B cell (primary cell): Measurements from ENCODE around the gene EVC. TPM values are rescaled to one million over a fixed set of nuclear protein-coding genes. Genes with fewer than 3 reads are reported as not detected.

Experiments used
- ATAC-seq: fragments of 200-7000 bp; cut with Tn5 transposase; one replicate; pipeline ENCODE4 v1.10.0; 2021; ENCODE audit warnings: low read depth, mild to moderate bottlenecking, moderate number of reproducible peaks, moderate library complexity
- CTCF ChIA-PET: fragments of 350-600 bp; sonication (Branson Sonifier 250); formaldehyde crosslinking; loops from one replicate; lab custom pipeline; 2021; ENCODE audit warnings: antibody characterized with exemption, inconsistent platforms; lab: Charles Lee
- POLR2A ChIA-PET: fragments of 350-600 bp; sonication (Branson Sonifier 250); formaldehyde crosslinking; loops from one replicate; lab custom pipeline; 2021; ENCODE audit warnings: antibody characterized with exemption; lab: Charles Lee
- DNase-seq: peaks from one replicate; pipeline ENCODE4 v3.0.0; 2013
- H2AFZ ChIP-seq: 2 replicates; pipeline ENCODE4 v1.6.1; 2012; ENCODE audit warnings: mild to moderate bottlenecking, low read depth, low read length; ENCODE audit not compliant: insufficient read depth, poor library complexity, severe bottlenecking
- H3K27ac ChIP-seq, 2 donors: 1 replicate in 1 of 2; 2 replicates in 1 of 2; pipeline ENCODE4 v1.5.1; 2012 to 2013; ENCODE audit warnings: low read length in 2 of 2, mild to moderate bottlenecking in 2 of 2, moderate library complexity in 1 of 2
- H3K27me3 ChIP-seq, 4 experiments: fragments of 200-600 bp in 1 of 4; sonication (generic) in 1 of 4; replicated peaks in 1 of 4; 1 replicate in 2 of 4; 2 replicates in 2 of 4; pipeline versions ENCODE4 v1.6.1 to v1.7.0; 2013 to 2016; ENCODE audit warnings: low read length in 3 of 4, mild to moderate bottlenecking in 2 of 4, mixed read lengths in 1 of 4, moderate library complexity in 1 of 4; ENCODE audit not compliant: insufficient read depth in 4 of 4, control insufficient read depth in 3 of 4; ENCODE audit errors: control extremely low read depth in 1 of 4
- H3K36me3 ChIP-seq, 2 experiments: replicated peaks in 1 of 2; 1 replicate in 1 of 2; 2 replicates in 1 of 2; pipeline versions ENCODE4 v1.6.1 to v1.7.1; 2013; ENCODE audit warnings: low read length in 1 of 2; ENCODE audit not compliant: insufficient read depth in 2 of 2, control insufficient read depth in 1 of 2; ENCODE audit errors: control extremely low read depth in 1 of 2, extremely low read depth in 1 of 2
- H3K4me1 ChIP-seq, 2 donors: fragments of 200-600 bp in 1 of 2; sonication (generic) in 1 of 2; 1 replicate in 1 of 2; 2 replicates in 1 of 2; pipeline versions ENCODE4 v1.5.1 to v1.6.1; 2013 to 2017; ENCODE audit warnings: low read length in 2 of 2; ENCODE audit not compliant: control insufficient read depth in 2 of 2, insufficient read depth in 2 of 2
- H3K4me2 ChIP-seq: replicated peaks from 2 replicates; pipeline ENCODE3; 2012; ENCODE audit warnings: mild to moderate bottlenecking, low read depth, low read length; ENCODE audit not compliant: poor library complexity, severe bottlenecking
- H3K4me3 ChIP-seq, 5 experiments: fragments of 200-600 bp in 1 of 5; sonication (generic) in 1 of 5; 1 replicate in 3 of 5; 2 replicates in 2 of 5; pipeline versions ENCODE4 v1.5.1 to v1.7.0; 2011 to 2016; ENCODE audit warnings: low read length in 4 of 5, mild to moderate bottlenecking in 4 of 5, low read depth in 2 of 5, control low read depth in 1 of 5, moderate library complexity in 1 of 5; ENCODE audit not compliant: insufficient read depth in 1 of 5; ENCODE audit errors: control extremely low read depth in 1 of 5, extremely low read depth in 1 of 5
- H3K79me2 ChIP-seq: fragments of 200-600 bp; sonication (generic); one replicate; pipeline ENCODE4 v1.6.0; 2016; ENCODE audit warnings: low read length; ENCODE audit not compliant: control insufficient read depth, insufficient read depth
- H3K9ac ChIP-seq: fragments of 200-600 bp; sonication (generic); 2 replicates; pipeline ENCODE4 v1.6.1; 2017; ENCODE audit warnings: mild to moderate bottlenecking, low read length, moderate library complexity
- H3K9me3 ChIP-seq, 3 donors: one replicate each; pipeline versions ENCODE4 v1.6.1 to v1.7.1; 2013; ENCODE audit warnings: low read length in 2 of 3; ENCODE audit not compliant: control insufficient read depth in 2 of 3, insufficient read depth in 1 of 3; ENCODE audit errors: control extremely low read depth in 1 of 3
- H4K20me1 ChIP-seq: 2 replicates; pipeline ENCODE4 v1.6.0; 2012; ENCODE audit warnings: mild to moderate bottlenecking, low read length; ENCODE audit not compliant: insufficient read depth, control insufficient read depth, poor library complexity, severe bottlenecking
- H3K27ac Mint-ChIP-seq: one replicate; pipeline ENCODE4 v1.8.0; 2021; ENCODE audit warnings: mixed read lengths
- H3K27me3 Mint-ChIP-seq: one replicate; pipeline ENCODE4 v1.8.0; 2021; ENCODE audit warnings: mixed read lengths
- H3K4me1 Mint-ChIP-seq: one replicate; pipeline ENCODE4 v1.8.0; 2021; ENCODE audit warnings: mixed read lengths
- H3K4me3 Mint-ChIP-seq: one replicate; pipeline ENCODE4 v1.8.0; 2021; ENCODE audit warnings: mixed read lengths
- H3K9me3 Mint-ChIP-seq: one replicate; pipeline ENCODE4 v1.8.0; 2022; ENCODE audit warnings: mixed read lengths; ENCODE audit not compliant: insufficient read depth
- EZH2 ChIP-seq: IDR thresholded peaks from 2 replicates; pipeline ENCODE4 v1.6.1; 2012; ENCODE audit warnings: borderline replicate concordance, low read depth, mild to moderate bottlenecking, moderate library complexity, low read length; ENCODE audit not compliant: insufficient read depth, poor library complexity, severe bottlenecking
- WGBS: methylation state at CpG from one replicate; pipeline ENCODE4 v1.1.5; 2013; ENCODE audit warnings: missing lambda C conversion rate; ENCODE audit not compliant: insufficient coverage; 5-methylcytosine and 5-hydroxymethylcytosine counted together
- intact Hi-C: fragments of 100-400 bp; cut with micrococcal nuclease; formaldehyde crosslinking; loops from one replicate; pipeline ENCODE4 v1.10.0; 2022
- polyA plus RNA-seq: library from polyadenylated mRNA; depleted of rRNA; stranded (reverse); fragments of >200 nt; gene quantifications from 2 replicates; pipeline ENCODE4 v1.2.3, GENCODE V29; 2012
- total RNA-seq, 2 donors: library from RNA; stranded (reverse); fragments of 120-200 nt in 1 of 2; gene quantifications; 1 replicate in 1 of 2; 2 replicates in 1 of 2; pipeline versions ENCODE4 v1.2.3 to v1.2.4, GENCODE V29; 2013 to 2022
- TF ChIP-seq, protein P1 (sequence below): fragments of 200-600 bp; IDR thresholded peaks from one replicate; pipeline ENCODE4 v1.8.0; 2022; ENCODE audit warnings: antibody characterized with exemption, mild to moderate bottlenecking

Gene EVC
- total and polyA plus RNA-seq, 2 donors (not counting 1 experiment from before 2014, with no cell fraction given) = 1.5 TPM; not detected in 1

DNA sequence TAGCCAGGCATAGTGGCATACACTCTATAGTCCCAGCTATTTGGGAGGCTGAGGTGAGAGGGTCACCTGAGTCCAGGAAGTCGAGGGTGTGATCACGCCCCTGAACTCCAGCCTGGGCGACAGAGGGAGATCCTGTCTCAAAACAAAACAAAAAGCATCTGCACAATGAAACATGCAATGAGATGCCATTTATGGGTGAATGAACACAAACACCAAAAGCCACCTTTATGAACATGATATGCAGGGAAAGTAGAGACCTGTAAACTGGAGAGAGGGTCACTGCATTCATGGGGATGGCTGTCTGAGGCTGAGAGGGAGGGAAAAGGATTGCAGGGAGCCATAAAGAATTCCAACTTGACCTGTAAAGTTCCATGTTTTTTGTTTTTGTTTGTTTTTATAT is 70.7 kb downstream of the EVC start:
- H3K4me3 Mint-ChIP-seq = no peak overlapping the region
- no peaks in the 10 kb centered on the region for H3K27me3 Mint-ChIP-seq
- H3K9me3 ChIP-seq = peaks cover 0 to 6% (median 0%) of the 10 kb centered on the region in 3 donors
- intact Hi-C loops = no loop called here
- no CpG with 5 or more reads among the region's 3 CpGs for WGBS
- no peak overlapping the region for H3K27ac ChIP-seq
- no peaks in the 10 kb centered on the region for H4K20me1 ChIP-seq
- no peak for DNase-seq
- TF ChIP-seq EZH2 = no peak
- TF ChIP-seq, protein P1, sequence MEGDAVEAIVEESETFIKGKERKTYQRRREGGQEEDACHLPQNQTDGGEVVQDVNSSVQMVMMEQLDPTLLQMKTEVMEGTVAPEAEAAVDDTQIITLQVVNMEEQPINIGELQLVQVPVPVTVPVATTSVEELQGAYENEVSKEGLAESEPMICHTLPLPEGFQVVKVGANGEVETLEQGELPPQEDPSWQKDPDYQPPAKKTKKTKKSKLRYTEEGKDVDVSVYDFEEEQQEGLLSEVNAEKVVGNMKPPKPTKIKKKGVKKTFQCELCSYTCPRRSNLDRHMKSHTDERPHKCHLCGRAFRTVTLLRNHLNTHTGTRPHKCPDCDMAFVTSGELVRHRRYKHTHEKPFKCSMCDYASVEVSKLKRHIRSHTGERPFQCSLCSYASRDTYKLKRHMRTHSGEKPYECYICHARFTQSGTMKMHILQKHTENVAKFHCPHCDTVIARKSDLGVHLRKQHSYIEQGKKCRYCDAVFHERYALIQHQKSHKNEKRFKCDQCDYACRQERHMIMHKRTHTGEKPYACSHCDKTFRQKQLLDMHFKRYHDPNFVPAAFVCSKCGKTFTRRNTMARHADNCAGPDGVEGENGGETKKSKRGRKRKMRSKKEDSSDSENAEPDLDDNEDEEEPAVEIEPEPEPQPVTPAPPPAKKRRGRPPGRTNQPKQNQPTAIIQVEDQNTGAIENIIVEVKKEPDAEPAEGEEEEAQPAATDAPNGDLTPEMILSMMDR = no peak
- no peak overlapping the region for H3K4me2 ChIP-seq
- no peaks in the 10 kb centered on the region for H3K79me2 ChIP-seq
- H3K4me1 ChIP-seq = no peaks in the 10 kb centered on the region
- H3K4me1 Mint-ChIP-seq = no peaks in the 10 kb centered on the region
- no peaks in the 10 kb centered on the region for H3K27me3 ChIP-seq
- peaks cover 2% of the 10 kb centered on the region for H3K9me3 Mint-ChIP-seq
- ChIA-PET POLR2A (no interaction called here), CTCF (interaction anchor here (0.6 kb wide), 1 partner anchor 36 kb away, joined by 3 read pairs; no protein-coding TSS in a partner anchor)
- H3K4me3 ChIP-seq = no peak overlapping the region
- H3K27ac Mint-ChIP-seq = no peak overlapping the region
- no peak overlapping the region for H2AFZ ChIP-seq
- no peak overlapping the region for H3K9ac ChIP-seq
- no peak for ATAC-seq
- no peaks in the 10 kb centered on the region for H3K36me3 ChIP-seq

DNA sequence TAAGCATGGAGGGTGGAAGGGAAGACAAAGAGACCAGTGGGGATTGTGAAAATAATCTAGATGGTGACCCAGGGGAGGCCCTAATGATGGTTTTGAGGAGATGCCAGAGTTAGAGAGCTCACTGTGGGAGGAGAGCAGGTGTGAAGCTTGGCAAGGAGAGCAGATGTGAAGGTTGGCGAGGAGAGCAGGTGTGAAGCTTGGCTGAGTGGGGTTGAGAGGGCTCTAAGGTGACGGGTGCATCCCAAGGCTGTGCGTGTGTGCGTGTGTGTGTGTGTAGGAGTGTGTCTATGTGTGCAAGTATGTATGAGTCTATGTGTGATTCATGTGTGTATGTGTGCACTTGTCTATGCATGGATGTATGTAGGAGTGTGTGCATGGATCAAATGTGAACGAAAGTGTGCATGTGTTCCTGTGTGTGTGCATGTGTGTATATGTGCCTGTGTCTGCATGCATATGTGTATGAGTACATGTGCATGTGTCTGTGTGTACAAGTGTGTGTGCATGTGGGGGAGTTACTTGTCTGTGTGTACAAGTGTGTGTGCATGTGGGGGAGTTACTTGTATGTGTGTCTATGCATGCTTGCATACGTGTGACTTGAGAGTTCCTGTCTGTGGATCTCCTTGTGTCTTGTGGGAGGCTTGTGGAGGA is 72.0 kb downstream of the EVC start:
- WGBS = 90% methylated on average over 6 of the region's 6 CpGs
- Histone ChIP-seq H2AFZ (no peak overlapping the region), H4K20me1 (no peaks in the 10 kb centered on the region), H3K9ac (no peak overlapping the region), H3K36me3 (no peaks in the 10 kb centered on the region), H3K27ac (no peak overlapping the region), H3K4me1 (no peaks in the 10 kb centered on the region), H3K4me3 (no peak overlapping the region), H3K27me3 (no peaks in the 10 kb centered on the region), H3K79me2 (no peaks in the 10 kb centered on the region), H3K9me3 (peaks cover 0 to 12% (median 1%) of the 10 kb centered on the region in 3 donors), H3K4me2 (no peak overlapping the region)
- no peak overlapping the region for H3K4me3 Mint-ChIP-seq
- H3K9me3 Mint-ChIP-seq = no peaks in the 10 kb centered on the region
- ATAC-seq (no peak), DNase-seq (no peak)
- no peak overlapping the region for H3K27ac Mint-ChIP-seq
- no peaks in the 10 kb centered on the region for H3K27me3 Mint-ChIP-seq
- intact Hi-C loops = no loop called here
- H3K4me1 Mint-ChIP-seq = no peaks in the 10 kb centered on the region
- ChIA-PET CTCF (interaction anchor here (0.7 kb wide), 1 partner anchor 236 kb away, joined by 3 read pairs; no protein-coding TSS in a partner anchor), POLR2A (no interaction called here)
- TF ChIP-seq, protein P1 = no peak
- no peak for TF ChIP-seq EZH2
